ENCODE data around the gene YTHDF1. TPM values are rescaled to one million over a fixed set of nuclear protein-coding genes. Genes with fewer than 3 reads are reported as not detected.
A peak's percentile ranks its signal among the peaks of the same experiment; 100 is the strongest.

YTHDF1 gene
- polyA plus RNA-seq, 2 of the 4 experiments (the other 2 are of a cell fraction) = 31.8 to 37.9 TPM

GRCh38 chr20:63226042-63226943 lies 10.4 kb upstream of the YTHDF1 start:
- H3K4me2 ChIP-seq = peak overlapping the region; percentile 64
- ATAC-seq (peak; percentile 2 to 8; a peak in 1 of 6 replicates), FAIRE-seq (no peak), DNase-seq (ENCODE audit: low read depth in 1 of 2, low spot score in 1 of 2) (peak in 1 of 2 experiments; percentile 74)
- 62% methylated on average over 11 of the region's 19 CpGs for WGBS (ENCODE audit: missing lambda C conversion rate)
- no peaks in the 10 kb centered on the region for H3K9me3 ChIP-seq
- ChIA-PET POLR2A (interaction anchor here (0.8 kb wide), 1 partner anchor 46 kb away, joined by 4 read pairs; the partner anchor contains the start of gene ARFGAP1), CTCF (interaction anchor here (1.0 to 7.2 kb wide), 14 partner anchors 8 to 254 kb away, joined by 3 to 401 read pairs (median 6); partner anchors contain the start of genes ARFGAP1, BIRC7, COL20A1 and NKAIN4)
- H3K4me1 ChIP-seq = peaks cover 71% of the 10 kb centered on the region
- TF ChIP-seq RFX5 (IDR thresholded peaks at IDR 0.05) (no peak), ESRRA (IDR thresholded peaks at IDR 0.05; ENCODE audit: borderline replicate concordance, low read length) (no peak), SMC3 (IDR thresholded peaks at IDR 0.05) (no peak), HOXB5 (CRISPR knock-in tag; IDR thresholded peaks at IDR 0.05) (0 out of 2 replicates have a peak, but pooled peaks have one; percentile 16), FOSL2 (IDR thresholded peaks at IDR 0.05) (no peak), FOSL2 (CRISPR knock-in tag; IDR thresholded peaks at IDR 0.05) (peak; percentile 44), EHMT2 (IDR thresholded peaks at IDR 0.05; ENCODE audit: low read depth) (no peak), ATOH8 (CRISPR knock-in tag; IDR thresholded peaks at IDR 0.05; ENCODE audit: low read depth) (0 out of 2 replicates have a peak, but pooled peaks have one; percentile 13), ZC3H11A (IDR thresholded peaks at IDR 0.05) (no peak), E2F6 (IDR thresholded peaks at IDR 0.05; ENCODE audit: borderline replicate concordance, low read depth) (0 out of 2 replicates have a peak, but pooled peaks have one; percentile 52), PBX3 (IDR thresholded peaks at IDR 0.05) (no peak)
- TF ChIP-seq, protein P1, sequence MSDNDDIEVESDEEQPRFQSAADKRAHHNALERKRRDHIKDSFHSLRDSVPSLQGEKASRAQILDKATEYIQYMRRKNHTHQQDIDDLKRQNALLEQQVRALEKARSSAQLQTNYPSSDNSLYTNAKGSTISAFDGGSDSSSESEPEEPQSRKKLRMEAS (IDR thresholded peaks at IDR 0.05) = peak; percentile 69
- peak overlapping the region; percentile 89 to 99 for H3K27ac ChIP-seq
- no peak overlapping the region for H3K4me3 ChIP-seq

GRCh38 chr20:63225082-63225454 lies 9.1 kb upstream of the YTHDF1 start:
- ChIA-PET POLR2A (interaction anchor here (1.1 to 2.2 kb wide), 4 partner anchors 10 to 296 kb away, joined by 3 to 14 read pairs (median 10); partner anchors contain the start of genes ARFGAP1, BIRC7 and PPDPF), CTCF (interaction anchor here (1.0 to 7.2 kb wide), 17 partner anchors 9 to 252 kb away, joined by 3 to 401 read pairs (median 22); partner anchors contain the start of genes ARFGAP1, BIRC7, COL20A1 and NKAIN4)
- Histone ChIP-seq H3K27ac (peak overlapping the region; percentile 89 to 99), H3K4me1 (peaks cover 59% of the 10 kb centered on the region), H3K4me2 (peak overlapping the region; percentile 64), H3K4me3 (no peak overlapping the region), H3K9me3 (no peaks in the 10 kb centered on the region)
- FAIRE-seq (no peak), DNase-seq (ENCODE audit: low read depth in 1 of 2, low spot score in 1 of 2) (no peak), ATAC-seq (peak in 1 of 2 experiments; percentile 14; a peak in 3 of 6 replicates)
- 44% methylated on average over 7 of the region's 7 CpGs for WGBS (ENCODE audit: missing lambda C conversion rate)
- TF ChIP-seq, protein P1 (IDR thresholded peaks at IDR 0.05) = 0 out of 2 replicates have a peak, but pooled peaks have one; percentile 5
- peak; percentile 15; the same call in 1 of the 2 replicates for TF ChIP-seq HOXB13 (CRISPR knock-in tag; IDR thresholded peaks at IDR 0.05; ENCODE audit: low read depth)
- peak; percentile 2; the same call in 1 of the 2 replicates for TF ChIP-seq USF2 (IDR thresholded peaks at IDR 0.05)
- no peak for TF ChIP-seq SMC3 (IDR thresholded peaks at IDR 0.05)
- TF ChIP-seq JUNB (IDR thresholded peaks at IDR 0.05) = no peak
